MCF 10A (cell line): Measurements from ENCODE around the gene CMC1. TPM values are rescaled to one million over a fixed set of nuclear protein-coding genes. Genes with fewer than 3 reads are reported as not detected.

Experiments
- BruUV-seq: library from RNA; stranded (reverse); fragments of 400-500 nt; replicated peaks from 2 replicates; lab custom pipeline; 2021; lab: Mats Ljungman, UMichigan
- CTCF ChIA-PET: fragments of 300-600 bp; sonication (Branson Sonifier 250); formaldehyde crosslinking; extraction: SDS; loops from one replicate; lab custom pipeline; 2021; ENCODE audit warnings: antibody characterized with exemption, inconsistent platforms; lab: Yijun Ruan, JAX
- POLR2A ChIA-PET: fragments of 300-600, 350-650 bp; sonication (Branson Sonifier 250); formaldehyde crosslinking; extraction: SDS; loops from one replicate; lab custom pipeline; 2020; ENCODE audit warnings: antibody characterized with exemption, inconsistent platforms; lab: Yijun Ruan, JAX
- DNase-seq: peaks from one replicate; pipeline ENCODE4 v3.0.0-alpha.2; 2018; ENCODE audit not compliant: unreplicated experiment
- H3K27ac Mint-ChIP-seq: one replicate; pipeline ENCODE4 v1.8.0; 2022; ENCODE audit warnings: mild to moderate bottlenecking, low read depth, mixed read lengths; ENCODE audit not compliant: unreplicated experiment
- H3K27me3 Mint-ChIP-seq: one replicate; pipeline ENCODE4 v1.8.0; 2022; ENCODE audit warnings: mixed read lengths; ENCODE audit not compliant: insufficient read depth, unreplicated experiment
- H3K36me3 Mint-ChIP-seq: one replicate; pipeline ENCODE4 v1.8.0; 2022; ENCODE audit warnings: mild to moderate bottlenecking, moderate library complexity, mixed read lengths; ENCODE audit not compliant: insufficient read depth, unreplicated experiment
- H3K4me1 Mint-ChIP-seq: one replicate; pipeline ENCODE4 v1.8.0; 2022; ENCODE audit warnings: mixed read lengths; ENCODE audit not compliant: insufficient read depth, unreplicated experiment
- H3K4me3 Mint-ChIP-seq: one replicate; pipeline ENCODE4 v1.8.0; 2022; ENCODE audit warnings: mild to moderate bottlenecking, moderate library complexity, mixed read lengths; ENCODE audit not compliant: unreplicated experiment
- H3K9me3 Mint-ChIP-seq: one replicate; pipeline ENCODE4 v1.8.0; 2022; ENCODE audit warnings: mixed read lengths; ENCODE audit not compliant: unreplicated experiment
- CTCF ChIP-seq: fragments of 200-600 bp; IDR thresholded peaks from one replicate; pipeline ENCODE4 v1.8.0; 2022; ENCODE audit warnings: antibody characterized with exemption, mild to moderate bottlenecking; ENCODE audit not compliant: unreplicated experiment
- intact Hi-C: fragments of 100-400 bp; cut with micrococcal nuclease; formaldehyde crosslinking; loops from 2 replicates; pipeline ENCODE4 v1.14.1; 2022
- total RNA-seq: library from RNA; stranded (reverse); gene quantifications from 2 replicates; pipeline ENCODE4 v1.2.3, GENCODE V29; 2022

Gene CMC1
- total RNA-seq, 1 experiment from 2014 or later = 31.9 TPM

- Mint-ChIP-seq H3K4me1 (no peaks in the 10 kb centered on the region), H3K4me3 (no peak overlapping the region), H3K27ac (no peak overlapping the region), H3K9me3 (peaks cover 1% of the 10 kb centered on the region), H3K27me3 (no peaks in the 10 kb centered on the region), H3K36me3 (no peaks in the 10 kb centered on the region)
- no TSS peak for BruUV-seq
- no peak for TF ChIP-seq CTCF
- intact Hi-C loops = no loop called here
- POLR2A ChIA-PET = no interaction called here
- CTCF ChIA-PET = no interaction called here
- DNase-seq = no peak
Measured at GRCh38 chr3:28215407-28215806, 26.0 kb upstream of the CMC1 start.

- TF ChIP-seq CTCF = no peak
- DNase-seq = no peak
- CTCF ChIA-PET = interaction anchor here (0.7 to 0.8 kb wide), 2 partner anchors 10 to 495 kb away, joined by 3 read pairs; no protein-coding TSS in a partner anchor
- Mint-ChIP-seq H3K9me3 (peaks cover 8% of the 10 kb centered on the region), H3K36me3 (no peaks in the 10 kb centered on the region), H3K4me3 (no peak overlapping the region), H3K4me1 (no peaks in the 10 kb centered on the region), H3K27me3 (no peaks in the 10 kb centered on the region), H3K27ac (no peak overlapping the region)
- intact Hi-C loops = no loop called here
- POLR2A ChIA-PET = interaction anchor here (0.7 kb wide), 1 partner anchor 20 kb away, joined by 3 read pairs; no protein-coding TSS in a partner anchor
- BruUV-seq = no TSS peak
Measured at GRCh38 chr3:28218071-28218916, 23.1 kb upstream of the CMC1 start.

GRCh38 chr3:28218917-28219198 is 22.6 kb upstream of the CMC1 start:
- TF ChIP-seq CTCF = no peak
- no peak for DNase-seq
- intact Hi-C loops = no loop called here
- Mint-ChIP-seq H3K27ac (no peak overlapping the region), H3K4me1 (no peaks in the 10 kb centered on the region), H3K27me3 (no peaks in the 10 kb centered on the region), H3K4me3 (no peak overlapping the region), H3K9me3 (peaks cover 8% of the 10 kb centered on the region), H3K36me3 (no peaks in the 10 kb centered on the region)
- CTCF ChIA-PET = no interaction called here
- POLR2A ChIA-PET = no interaction called here
- BruUV-seq = no TSS peak

GRCh38 chr3:28224430-28224829 is 17.0 kb upstream of the CMC1 start:
- ChIA-PET POLR2A (no interaction called here), CTCF (no interaction called here)
- BruUV-seq = no TSS peak
- no peaks in the 10 kb centered on the region for H3K27me3 Mint-ChIP-seq
- peaks cover 8% of the 10 kb centered on the region for H3K9me3 Mint-ChIP-seq
- H3K4me3 Mint-ChIP-seq = no peak overlapping the region
- H3K27ac Mint-ChIP-seq = no peak overlapping the region
- intact Hi-C loops = no loop called here
- H3K36me3 Mint-ChIP-seq = no peaks in the 10 kb centered on the region
- no peaks in the 10 kb centered on the region for H3K4me1 Mint-ChIP-seq
- TF ChIP-seq CTCF = no peak
- no peak for DNase-seq
